ENCODE data around the gene HOXC6.
A peak's percentile ranks its signal among the peaks of the same experiment; 100 is the strongest.

Gene HOXC6

DNA sequence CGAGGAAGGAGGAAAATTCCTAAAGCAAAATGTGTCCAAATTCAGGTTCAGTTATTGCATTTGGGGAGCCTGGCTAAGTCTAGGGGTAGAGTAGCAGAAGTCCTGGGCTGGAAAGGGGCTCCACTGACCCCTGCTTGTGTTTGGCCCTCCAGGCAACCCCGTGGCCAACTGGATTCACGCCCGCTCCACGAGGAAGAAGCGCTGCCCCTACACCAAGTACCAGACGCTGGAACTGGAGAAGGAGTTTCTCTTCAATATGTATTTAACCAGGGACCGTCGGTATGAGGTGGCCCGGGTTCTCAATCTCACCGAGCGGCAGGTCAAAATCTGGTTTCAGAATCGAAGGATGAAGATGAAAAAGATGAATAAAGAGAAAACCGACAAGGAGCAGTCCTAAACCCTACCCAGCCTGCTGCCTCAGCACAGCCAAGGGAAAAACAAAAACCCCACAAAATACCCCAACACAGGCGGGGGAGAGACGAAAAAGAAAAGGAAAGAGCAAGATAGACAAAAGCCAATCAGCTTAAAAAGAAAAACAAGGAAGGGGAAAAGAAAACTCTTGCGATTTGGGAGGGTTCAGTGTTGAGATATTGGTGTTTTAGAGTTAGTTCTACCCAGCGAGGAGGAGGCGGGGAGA, 25.8 kb upstream of the HOXC6 start:
- no peak for TF ChIP-seq Cebpa-rat (IDR thresholded peaks at IDR 0.05)
- Histone ChIP-seq H3K36me3 (no peaks in the 10 kb centered on the region), H3K9ac (no peak overlapping the region), H3K27ac (no peak overlapping the region), H3K27me3 (peaks cover 100% of the 10 kb centered on the region), H3K4me1 (peaks cover 4% of the 10 kb centered on the region; the same call in 1 of the 2 replicates), H3K9me3 (peaks cover 5% of the 10 kb centered on the region; the same call in 1 of the 2 replicates), H3K4me2 (no peak overlapping the region), H4K20me1 (peaks cover 96% of the 10 kb centered on the region), H3K4me3 (no peak overlapping the region)

DNA sequence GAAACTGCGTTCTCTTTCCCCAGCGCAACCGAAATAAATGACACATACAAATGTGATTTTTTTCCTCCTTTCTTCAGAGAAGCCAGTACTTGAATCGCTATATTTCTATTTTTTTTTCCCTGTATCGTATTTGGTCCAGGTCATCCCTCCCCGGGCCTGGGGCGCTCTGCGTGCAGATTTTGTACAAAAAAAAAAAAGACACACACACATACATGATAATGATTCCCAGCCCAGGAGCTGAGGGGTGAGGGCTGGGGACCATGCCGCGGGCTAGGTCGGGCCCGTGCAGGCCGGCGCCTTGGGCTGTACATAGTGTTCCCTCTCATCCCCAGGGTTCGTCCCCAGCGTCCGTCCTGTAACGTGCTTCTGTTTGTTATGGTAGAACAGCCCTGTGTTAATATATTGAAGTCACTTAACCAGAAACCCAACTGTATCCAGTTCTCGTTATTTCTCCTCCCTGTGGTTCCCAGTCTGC, 25.3 kb upstream of the HOXC6 start:
- no peak overlapping the region for H3K4me2 ChIP-seq
- H3K9me3 ChIP-seq: peaks cover 5% of the 10 kb centered on the region; the same call in 1 of the 2 replicates
- peaks cover 96% of the 10 kb centered on the region for H4K20me1 ChIP-seq
- no peak overlapping the region for H3K9ac ChIP-seq
- H3K27me3 ChIP-seq: peaks cover 100% of the 10 kb centered on the region
- no peak overlapping the region for H3K27ac ChIP-seq
- H3K4me3 ChIP-seq: no peak overlapping the region
- peaks cover 4% of the 10 kb centered on the region; the same call in 1 of the 2 replicates for H3K4me1 ChIP-seq
- H3K36me3 ChIP-seq: no peaks in the 10 kb centered on the region
- no peak for TF ChIP-seq Cebpa-rat (IDR thresholded peaks at IDR 0.05)

DNA sequence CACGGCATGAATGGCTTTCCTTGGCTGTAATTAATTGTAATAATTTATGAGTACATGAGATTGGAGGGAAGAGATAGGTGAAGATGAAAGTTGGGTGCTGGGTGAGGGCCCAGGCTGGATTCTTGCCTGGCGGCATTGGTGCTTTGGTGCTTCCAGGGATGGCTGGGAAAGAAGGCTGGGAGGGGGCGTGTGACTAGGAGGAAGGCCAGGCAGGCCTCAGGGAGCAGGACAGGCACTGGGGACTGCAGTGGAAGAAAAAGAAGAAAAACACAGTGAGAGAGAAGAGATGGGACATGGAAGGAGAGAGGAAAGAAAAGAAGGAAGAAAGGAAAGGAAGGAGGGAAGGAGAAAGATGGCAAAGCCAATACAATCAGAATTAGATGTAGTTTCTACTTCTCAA, 24.6 kb upstream of the HOXC6 start:
- no peak overlapping the region for H3K4me3 ChIP-seq
- peaks cover 95% of the 10 kb centered on the region for H4K20me1 ChIP-seq
- H3K27ac ChIP-seq: no peak overlapping the region
- no peaks in the 10 kb centered on the region for H3K36me3 ChIP-seq
- peaks cover 100% of the 10 kb centered on the region for H3K27me3 ChIP-seq
- no peak for TF ChIP-seq Cebpa-rat (IDR thresholded peaks at IDR 0.05)
- no peak overlapping the region for H3K9ac ChIP-seq
- H3K9me3 ChIP-seq: peaks cover 5% of the 10 kb centered on the region; the same call in 1 of the 2 replicates
- no peak overlapping the region for H3K4me2 ChIP-seq
- peaks cover 4% of the 10 kb centered on the region; the same call in 1 of the 2 replicates for H3K4me1 ChIP-seq

DNA sequence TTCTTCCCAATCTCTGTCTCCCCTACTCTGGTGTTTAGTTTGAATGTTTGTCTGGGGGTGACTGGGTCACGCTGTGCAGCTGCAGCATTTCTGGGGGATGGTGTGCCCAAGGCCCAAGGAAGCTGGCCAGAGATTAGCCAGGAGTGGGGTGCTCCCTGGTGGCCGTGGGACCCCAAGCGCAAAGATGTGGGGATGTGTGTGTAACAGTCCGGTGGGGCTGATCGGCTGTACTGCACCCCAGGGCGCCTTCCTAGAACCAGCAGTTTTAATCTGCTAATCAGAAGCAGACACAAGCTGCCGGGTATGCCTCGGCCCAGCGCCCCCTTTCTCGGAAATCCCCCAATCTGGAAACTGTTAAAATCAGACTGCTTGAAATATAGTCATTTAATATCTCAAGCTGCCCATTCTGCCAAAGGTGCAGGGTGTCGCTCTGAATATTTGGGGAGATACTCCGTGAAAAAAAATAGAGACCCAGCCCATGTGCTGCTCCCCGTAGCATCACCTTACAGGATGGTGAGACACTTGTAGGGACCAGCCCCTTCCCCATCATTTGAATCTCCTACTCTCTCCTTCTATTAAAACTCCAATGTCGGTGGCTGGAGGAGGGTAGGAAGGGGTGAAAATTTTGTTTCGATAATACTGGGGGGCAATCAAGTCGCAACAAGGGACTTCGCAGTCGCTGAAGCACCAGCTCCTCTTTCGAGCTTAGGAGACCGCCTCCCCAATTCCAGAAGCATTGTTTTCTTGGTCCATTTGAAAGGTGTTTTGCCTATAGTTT, 24.0 kb upstream of the HOXC6 start:
- no peak overlapping the region for H3K4me3 ChIP-seq
- H3K9ac ChIP-seq: no peak overlapping the region
- no peak overlapping the region for H3K4me2 ChIP-seq
- peaks cover 93% of the 10 kb centered on the region for H4K20me1 ChIP-seq
- H3K4me1 ChIP-seq: peaks cover 4% of the 10 kb centered on the region; the same call in 1 of the 2 replicates
- no peaks in the 10 kb centered on the region for H3K36me3 ChIP-seq
- peaks cover 100% of the 10 kb centered on the region for H3K27me3 ChIP-seq
- no peak for TF ChIP-seq Cebpa-rat (IDR thresholded peaks at IDR 0.05)
- H3K27ac ChIP-seq: no peak overlapping the region
- H3K9me3 ChIP-seq: peaks cover 5% of the 10 kb centered on the region; the same call in 1 of the 2 replicates

GRCh38 chr12:54004841-54005530, 23.3 kb upstream of the HOXC6 start:
- TF ChIP-seq Cebpa-rat (IDR thresholded peaks at IDR 0.05): no peak
- Histone ChIP-seq H3K9ac (no peak overlapping the region), H3K27me3 (peaks cover 100% of the 10 kb centered on the region), H3K27ac (no peak overlapping the region), H3K4me1 (peaks cover 4% of the 10 kb centered on the region; the same call in 1 of the 2 replicates), H3K4me3 (no peak overlapping the region), H3K4me2 (no peak overlapping the region), H3K9me3 (peaks cover 5% of the 10 kb centered on the region; the same call in 1 of the 2 replicates), H3K36me3 (no peaks in the 10 kb centered on the region), H4K20me1 (peaks cover 95% of the 10 kb centered on the region)

- Histone ChIP-seq H3K4me2 (no peak overlapping the region), H4K20me1 (peaks cover 95% of the 10 kb centered on the region), H3K27me3 (peaks cover 100% of the 10 kb centered on the region), H3K4me1 (peaks cover 4% of the 10 kb centered on the region; the same call in 1 of the 2 replicates), H3K9ac (no peak overlapping the region), H3K27ac (no peak overlapping the region), H3K4me3 (no peak overlapping the region), H3K36me3 (no peaks in the 10 kb centered on the region), H3K9me3 (0 out of 2 replicates have a peak, but pooled peaks cover under 1% of the 10 kb centered on the region)
- TF ChIP-seq Cebpa-rat (IDR thresholded peaks at IDR 0.05): no peak
Observed at GRCh38 chr12:54005531-54005852, 22.7 kb upstream of the HOXC6 start.

- H3K27me3 ChIP-seq: peaks cover 100% of the 10 kb centered on the region
- H3K4me2 ChIP-seq: peak overlapping the region; percentile 58
- no peak overlapping the region for H3K9ac ChIP-seq
- H3K4me3 ChIP-seq: peak overlapping the region; percentile 20; the same call in 1 of the 2 replicates
- H3K27ac ChIP-seq: no peak overlapping the region
- TF ChIP-seq Cebpa-rat (IDR thresholded peaks at IDR 0.05): no peak
- peaks cover 4% of the 10 kb centered on the region; the same call in 1 of the 2 replicates for H3K4me1 ChIP-seq
- no peaks in the 10 kb centered on the region for H3K9me3 ChIP-seq
- no peaks in the 10 kb centered on the region for H3K36me3 ChIP-seq
- H4K20me1 ChIP-seq: peaks cover 95% of the 10 kb centered on the region
Observed at GRCh38 chr12:54005853-54006558, 22.2 kb upstream of the HOXC6 start.

GRCh38 chr12:54006559-54007220, 21.6 kb upstream of the HOXC6 start:
- Histone ChIP-seq H3K27ac (no peak overlapping the region), H3K36me3 (no peaks in the 10 kb centered on the region), H4K20me1 (peaks cover 94% of the 10 kb centered on the region), H3K4me2 (peak overlapping the region; percentile 58), H3K9ac (no peak overlapping the region), H3K9me3 (no peaks in the 10 kb centered on the region), H3K27me3 (peaks cover 100% of the 10 kb centered on the region), H3K4me1 (peaks cover 4% of the 10 kb centered on the region; the same call in 1 of the 2 replicates), H3K4me3 (0 out of 2 replicates have a peak overlapping the region, but pooled peaks have one; percentile 20)
- no peak for TF ChIP-seq Cebpa-rat (IDR thresholded peaks at IDR 0.05)
